Naive thymus-derived CD4-positive, alpha-beta T cell (primary cell): ENCODE measurements around the gene EPB41L4A. TPM values are rescaled to one million over a fixed set of nuclear protein-coding genes. Genes with fewer than 3 reads are reported as not detected.

Source experiments
- ATAC-seq: fragments of 150-1000 bp; cut with Tn5 transposase; 2 replicates; pipeline ENCODE4 v1.10.0; 2021; ENCODE audit warnings: mild to moderate bottlenecking, moderate library complexity
- CTCF ChIA-PET: fragments of 350-600 bp; sonication (Branson Sonifier 250); formaldehyde crosslinking; loops from one replicate; lab custom pipeline; 2021; ENCODE audit warnings: antibody characterized with exemption; lab: Charles Lee
- POLR2A ChIA-PET: fragments of 350-600 bp; sonication (Branson Sonifier 250); formaldehyde crosslinking; loops from one replicate; lab custom pipeline; 2021; ENCODE audit warnings: antibody characterized with exemption, inconsistent platforms; lab: Charles Lee
- DNase-seq, 9 donors: peaks; one replicate each; pipeline versions ENCODE4 v3.0.0 to v3.0.0-alpha.2; 2020 to 2022; ENCODE audit warnings: mixed read lengths in 1 of 9
- H3K27ac ChIP-seq: one replicate; pipeline ENCODE4 v1.7.0; 2013; ENCODE audit warnings: mild to moderate bottlenecking, low read depth, low read length, moderate library complexity
- H3K27me3 ChIP-seq, 2 donors: one replicate each; pipeline ENCODE4 v1.7.0; 2013; ENCODE audit warnings: low read length in 2 of 2, mild to moderate bottlenecking in 2 of 2, moderate library complexity in 2 of 2; ENCODE audit not compliant: control insufficient read depth in 2 of 2, insufficient read depth in 2 of 2
- H3K36me3 ChIP-seq, 3 experiments: 1 replicate in 2 of 3; 2 replicates in 1 of 3; pipeline ENCODE4 v1.7.0; 2013; ENCODE audit warnings: low read length in 3 of 3, mild to moderate bottlenecking in 3 of 3, moderate library complexity in 1 of 3; ENCODE audit not compliant: insufficient read depth in 3 of 3, control insufficient read depth in 2 of 3
- H3K4me1 ChIP-seq, 2 donors: one replicate each; pipeline ENCODE4 v1.7.0; 2013; ENCODE audit warnings: low read length in 2 of 2, mild to moderate bottlenecking in 2 of 2, moderate library complexity in 1 of 2; ENCODE audit not compliant: control insufficient read depth in 2 of 2, insufficient read depth in 2 of 2
- H3K4me3 ChIP-seq: 2 replicates; pipeline ENCODE4 v1.7.0; 2013; ENCODE audit warnings: mild to moderate bottlenecking, low read length
- H3K9me3 ChIP-seq, 3 experiments: 1 replicate in 2 of 3; 2 replicates in 1 of 3; pipeline ENCODE4 v1.7.0; 2013; ENCODE audit warnings: low read length in 3 of 3; ENCODE audit not compliant: control insufficient read depth in 2 of 3
- H3K27ac Mint-ChIP-seq, 9 donors: one replicate each; pipeline ENCODE4 v1.8.0; 2020 to 2022; ENCODE audit warnings: mixed read lengths in 9 of 9, mild to moderate bottlenecking in 8 of 9, moderate library complexity in 5 of 9, inconsistent platforms in 2 of 9
- H3K27me3 Mint-ChIP-seq, 5 donors: one replicate each; pipeline ENCODE4 v1.8.0; 2021 to 2022; ENCODE audit warnings: mixed read lengths in 5 of 5, mild to moderate bottlenecking in 1 of 5
- H3K36me3 Mint-ChIP-seq, 5 donors: one replicate each; pipeline ENCODE4 v1.8.0; 2020 to 2022; ENCODE audit warnings: mixed read lengths in 5 of 5, mild to moderate bottlenecking in 3 of 5, inconsistent platforms in 1 of 5
- H3K4me1 Mint-ChIP-seq, 7 donors: one replicate each; pipeline ENCODE4 v1.8.0; 2020 to 2022; ENCODE audit warnings: mixed read lengths in 7 of 7, mild to moderate bottlenecking in 3 of 7, inconsistent platforms in 1 of 7
- H3K4me3 Mint-ChIP-seq, 10 donors: one replicate each; pipeline ENCODE4 v1.8.0; 2020 to 2022; ENCODE audit warnings: mild to moderate bottlenecking in 10 of 10, mixed read lengths in 10 of 10, moderate library complexity in 6 of 10, inconsistent platforms in 2 of 10
- H3K9me3 Mint-ChIP-seq, 11 donors: one replicate each; pipeline ENCODE4 v1.8.0; 2020 to 2022; ENCODE audit warnings: mixed read lengths in 11 of 11, mild to moderate bottlenecking in 4 of 11, inconsistent platforms in 1 of 11, moderate library complexity in 1 of 11
- intact Hi-C, 2 donors: fragments of 100-400 bp; cut with micrococcal nuclease; formaldehyde crosslinking; loops; one replicate each; pipeline ENCODE4 v1.15.1; 2023
- polyA plus RNA-seq, 2 donors: library from polyadenylated mRNA; unstranded; fragments of 300-500 nt; fragmentation: Illumina TruSeq; gene quantifications; one replicate each; pipeline ENCODE4 v1.2.3, GENCODE V29; 2021
- total RNA-seq, 6 experiments: library from RNA in 5 of 6; stranded (reverse) in 5 of 6; gene quantifications; 1 replicate in 5 of 6; 2 replicates in 1 of 6; pipeline ENCODE4 v1.2.3 and lab custom pipeline; 2021 to 2026

Gene EPB41L4A
- total and polyA plus RNA-seq, 7 experiments from 2014 or later, result 0.17 to 1.7 (median 0.96) TPM; not detected in 1

GRCh38 chr5:112264151-112264550, 154.9 kb downstream of the EPB41L4A start:
- Histone ChIP-seq H3K27me3 (no peaks in the 10 kb centered on the region), H3K4me3 (no peak overlapping the region), H3K27ac (no peak overlapping the region), H3K4me1 (no peaks in the 10 kb centered on the region), H3K36me3 (no peaks in the 10 kb centered on the region), H3K9me3 (no peaks in the 10 kb centered on the region)
- intact Hi-C loops, result no loop called here
- Mint-ChIP-seq H3K4me1 (no peaks in the 10 kb centered on the region), H3K4me3 (no peak overlapping the region), H3K27me3 (peaks cover 0 to 28% (median 17%) of the 10 kb centered on the region in 5 donors), H3K9me3 (no peaks in the 10 kb centered on the region), H3K27ac (no peak overlapping the region), H3K36me3 (no peaks in the 10 kb centered on the region)
- ATAC-seq (no peak), DNase-seq (no peak)
- ChIA-PET POLR2A (no interaction called here), CTCF (no interaction called here)

GRCh38 chr5:112263469-112263868, 155.6 kb downstream of the EPB41L4A start:
- no peaks in the 10 kb centered on the region for H3K9me3 ChIP-seq
- H3K9me3 Mint-ChIP-seq, result no peaks in the 10 kb centered on the region
- no peaks in the 10 kb centered on the region for H3K4me1 Mint-ChIP-seq
- no peaks in the 10 kb centered on the region for H3K36me3 Mint-ChIP-seq
- H3K27ac ChIP-seq, result no peak overlapping the region
- H3K27ac Mint-ChIP-seq, result no peak overlapping the region
- H3K27me3 ChIP-seq, result no peaks in the 10 kb centered on the region
- intact Hi-C loops, result no loop called here
- CTCF ChIA-PET, result no interaction called here
- no peak overlapping the region for H3K4me3 ChIP-seq
- POLR2A ChIA-PET, result no interaction called here
- no peak for ATAC-seq
- peaks cover 5 to 28% (median 14%) of the 10 kb centered on the region in 5 donors for H3K27me3 Mint-ChIP-seq
- H3K4me1 ChIP-seq, result no peaks in the 10 kb centered on the region
- DNase-seq, result no peak
- no peak overlapping the region for H3K4me3 Mint-ChIP-seq
- no peaks in the 10 kb centered on the region for H3K36me3 ChIP-seq

- ChIA-PET CTCF (no interaction called here), POLR2A (no interaction called here)
- peaks cover 3 to 21% (median 8%) of the 10 kb centered on the region in 5 donors for H3K27me3 Mint-ChIP-seq
- no peak overlapping the region for H3K27ac ChIP-seq
- no peak overlapping the region for H3K4me3 ChIP-seq
- no peaks in the 10 kb centered on the region for H3K36me3 Mint-ChIP-seq
- no peak overlapping the region for H3K27ac Mint-ChIP-seq
- no peak overlapping the region for H3K4me3 Mint-ChIP-seq
- intact Hi-C loops, result no loop called here
- H3K27me3 ChIP-seq, result no peaks in the 10 kb centered on the region
- H3K9me3 ChIP-seq, result no peaks in the 10 kb centered on the region
- H3K4me1 Mint-ChIP-seq, result no peaks in the 10 kb centered on the region
- H3K36me3 ChIP-seq, result no peaks in the 10 kb centered on the region
- H3K4me1 ChIP-seq, result no peaks in the 10 kb centered on the region
- ATAC-seq (no peak), DNase-seq (no peak)
- no peaks in the 10 kb centered on the region for H3K9me3 Mint-ChIP-seq
These were observed 160.5 kb downstream of the EPB41L4A start for GRCh38 chr5:112258571-112258970.

GRCh38 chr5:112257976-112258375, 161.1 kb downstream of the EPB41L4A start:
- H3K9me3 Mint-ChIP-seq, result no peaks in the 10 kb centered on the region
- intact Hi-C loops, result no loop called here
- no peak for DNase-seq
- no peak overlapping the region for H3K27ac ChIP-seq
- no peaks in the 10 kb centered on the region for H3K4me1 ChIP-seq
- H3K4me3 Mint-ChIP-seq, result no peak overlapping the region
- H3K9me3 ChIP-seq, result no peaks in the 10 kb centered on the region
- H3K27ac Mint-ChIP-seq, result no peak overlapping the region
- H3K36me3 Mint-ChIP-seq, result no peaks in the 10 kb centered on the region
- no peak for ATAC-seq
- ChIA-PET POLR2A (no interaction called here), CTCF (no interaction called here)
- H3K27me3 Mint-ChIP-seq, result peaks cover 1 to 18% (median 8%) of the 10 kb centered on the region in 5 donors
- H3K4me3 ChIP-seq, result no peak overlapping the region
- H3K36me3 ChIP-seq, result no peaks in the 10 kb centered on the region
- H3K27me3 ChIP-seq, result no peaks in the 10 kb centered on the region
- no peaks in the 10 kb centered on the region for H3K4me1 Mint-ChIP-seq

GRCh38 chr5:112257005-112257404, 162.1 kb downstream of the EPB41L4A start:
- no peaks in the 10 kb centered on the region for H3K9me3 ChIP-seq
- H3K36me3 ChIP-seq, result no peaks in the 10 kb centered on the region
- H3K4me3 ChIP-seq, result no peak overlapping the region
- intact Hi-C loops, result no loop called here
- DNase-seq, result no peak
- Mint-ChIP-seq H3K27ac (no peak overlapping the region), H3K36me3 (no peaks in the 10 kb centered on the region), H3K27me3 (peaks cover 4 to 15% (median 8%) of the 10 kb centered on the region in 5 donors), H3K4me1 (no peaks in the 10 kb centered on the region), H3K9me3 (no peaks in the 10 kb centered on the region), H3K4me3 (no peak overlapping the region)
- H3K27me3 ChIP-seq, result no peaks in the 10 kb centered on the region
- H3K27ac ChIP-seq, result no peak overlapping the region
- ATAC-seq, result no peak
- ChIA-PET CTCF (no interaction called here), POLR2A (no interaction called here)
- H3K4me1 ChIP-seq, result no peaks in the 10 kb centered on the region

GRCh38 chr5:112254303-112254702, 164.8 kb downstream of the EPB41L4A start:
- no peaks in the 10 kb centered on the region for H3K36me3 Mint-ChIP-seq
- H3K4me1 Mint-ChIP-seq, result no peaks in the 10 kb centered on the region
- intact Hi-C loops, result no loop called here
- no peak overlapping the region for H3K27ac Mint-ChIP-seq
- POLR2A ChIA-PET, result no interaction called here
- Histone ChIP-seq H3K4me3 (no peak overlapping the region), H3K27me3 (no peaks in the 10 kb centered on the region), H3K27ac (no peak overlapping the region), H3K4me1 (no peaks in the 10 kb centered on the region), H3K36me3 (no peaks in the 10 kb centered on the region), H3K9me3 (no peaks in the 10 kb centered on the region)
- H3K9me3 Mint-ChIP-seq, result no peaks in the 10 kb centered on the region
- CTCF ChIA-PET, result no interaction called here
- no peak for DNase-seq
- no peak for ATAC-seq
- H3K4me3 Mint-ChIP-seq, result no peak overlapping the region
- H3K27me3 Mint-ChIP-seq, result peaks cover 4 to 17% (median 12%) of the 10 kb centered on the region in 5 donors

GRCh38 chr5:112253478-112254250, 165.4 kb downstream of the EPB41L4A start:
- Mint-ChIP-seq H3K9me3 (no peaks in the 10 kb centered on the region), H3K4me3 (no peak overlapping the region), H3K4me1 (no peaks in the 10 kb centered on the region), H3K36me3 (no peaks in the 10 kb centered on the region), H3K27ac (no peak overlapping the region), H3K27me3 (peaks cover 4 to 17% (median 11%) of the 10 kb centered on the region in 5 donors)
- no peak overlapping the region for H3K4me3 ChIP-seq
- H3K36me3 ChIP-seq, result no peaks in the 10 kb centered on the region
- no peak for ATAC-seq
- no peak overlapping the region for H3K27ac ChIP-seq
- H3K27me3 ChIP-seq, result no peaks in the 10 kb centered on the region
- ChIA-PET POLR2A (no interaction called here), CTCF (no interaction called here)
- DNase-seq, result no peak
- no peaks in the 10 kb centered on the region for H3K9me3 ChIP-seq
- intact Hi-C loops, result no loop called here
- no peaks in the 10 kb centered on the region for H3K4me1 ChIP-seq
